Urinary bladder (tissue), 4 donors: ENCODE measurements around the gene HERPUD1. TPM values are rescaled to one million over a fixed set of nuclear protein-coding genes. Genes with fewer than 3 reads are reported as not detected.

ENCODE experiments used
- DNase-seq: peaks from one replicate; pipeline ENCODE4 v3.0.0-alpha.2; 2015; ENCODE audit errors: extremely low spot score
- H3K27ac ChIP-seq: one replicate; pipeline ENCODE4 v1.5.1; 2013; ENCODE audit warnings: low read depth, mild to moderate bottlenecking, moderate library complexity
- H3K36me3 ChIP-seq: one replicate; pipeline ENCODE4 v1.6.1; 2013; ENCODE audit warnings: mild to moderate bottlenecking, moderate library complexity; ENCODE audit not compliant: insufficient read depth
- H3K4me1 ChIP-seq: one replicate; pipeline ENCODE4 v1.6.1; 2013; ENCODE audit warnings: mild to moderate bottlenecking, moderate library complexity; ENCODE audit not compliant: insufficient read depth
- H3K4me3 ChIP-seq: one replicate; pipeline ENCODE4 v1.5.1; 2013; ENCODE audit warnings: low read depth, low read length
- WGBS: extraction: QIAGEN DNeasy Blood & Tissue Kit; methylation state at CpG from one replicate; pipeline ENCODE4 v1.1.7; 2013; 5-methylcytosine and 5-hydroxymethylcytosine counted together
- polyA plus RNA-seq: library from polyadenylated mRNA; stranded (reverse); fragments of 200-250 nt; gene quantifications from one replicate; pipeline ENCODE4 v1.2.3, GENCODE V29; 2013
- total RNA-seq: library from RNA; depleted of rRNA; stranded (reverse); fragments of >200 nt; gene quantifications from one replicate; pipeline ENCODE4 v1.2.3, GENCODE V29; 2014
- donor health status: healthy with polysubstance abuse.
- donor health status: healthy.

Gene HERPUD1
- total and polyA plus RNA-seq, 2 donors = 102 to 113 TPM

- 87% methylated on average over 2 of the region's 2 CpGs for WGBS
- Histone ChIP-seq H3K4me1 (no peaks in the 10 kb centered on the region), H3K27ac (no peak overlapping the region), H3K4me3 (no peak overlapping the region), H3K36me3 (no peaks in the 10 kb centered on the region)
- DNase-seq = no peak
These were observed 15.7 kb downstream of the HERPUD1 start for GRCh38 chr16:56947604-56947995.

- Histone ChIP-seq H3K36me3 (no peaks in the 10 kb centered on the region), H3K27ac (no peak overlapping the region), H3K4me1 (no peaks in the 10 kb centered on the region), H3K4me3 (no peak overlapping the region)
- DNase-seq = no peak
- 96% methylated on average over 6 of the region's 6 CpGs for WGBS
These were observed 16.3 kb downstream of the HERPUD1 start for GRCh38 chr16:56948234-56948633.

- WGBS = 85% methylated on average over 4 of the region's 4 CpGs
- H3K27ac ChIP-seq = no peak overlapping the region
- no peak overlapping the region for H3K4me3 ChIP-seq
- no peak for DNase-seq
- no peaks in the 10 kb centered on the region for H3K36me3 ChIP-seq
- H3K4me1 ChIP-seq = no peaks in the 10 kb centered on the region
These were observed 18.1 kb downstream of the HERPUD1 start for GRCh38 chr16:56950051-56950450.

- DNase-seq = no peak
- no peaks in the 10 kb centered on the region for H3K4me1 ChIP-seq
- no peak overlapping the region for H3K4me3 ChIP-seq
- WGBS = 84% methylated on average over 7 of the region's 7 CpGs
- H3K27ac ChIP-seq = no peak overlapping the region
- no peaks in the 10 kb centered on the region for H3K36me3 ChIP-seq
These were observed 18.5 kb downstream of the HERPUD1 start for GRCh38 chr16:56950455-56950854.

GRCh38 chr16:56950881-56951771 lies 19.2 kb downstream of the HERPUD1 start:
- WGBS = 66% methylated on average over 15 of the region's 15 CpGs
- H3K4me3 ChIP-seq = no peak overlapping the region
- H3K36me3 ChIP-seq = no peaks in the 10 kb centered on the region
- H3K4me1 ChIP-seq = no peaks in the 10 kb centered on the region
- H3K27ac ChIP-seq = no peak overlapping the region
- no peak for DNase-seq

- DNase-seq = no peak
- Histone ChIP-seq H3K4me1 (no peaks in the 10 kb centered on the region), H3K36me3 (no peaks in the 10 kb centered on the region), H3K4me3 (no peak overlapping the region), H3K27ac (no peak overlapping the region)
- 89% methylated on average over 6 of the region's 6 CpGs for WGBS
These were observed 21.1 kb downstream of the HERPUD1 start for GRCh38 chr16:56953006-56953405.

- no peaks in the 10 kb centered on the region for H3K36me3 ChIP-seq
- WGBS = 90% methylated on average over 4 of the region's 4 CpGs
- DNase-seq = no peak
- H3K27ac ChIP-seq = no peak overlapping the region
- no peaks in the 10 kb centered on the region for H3K4me1 ChIP-seq
- no peak overlapping the region for H3K4me3 ChIP-seq
These were observed 24.1 kb downstream of the HERPUD1 start for GRCh38 chr16:56956076-56956475.

- Histone ChIP-seq H3K36me3 (no peaks in the 10 kb centered on the region), H3K27ac (no peak overlapping the region), H3K4me1 (no peaks in the 10 kb centered on the region), H3K4me3 (no peak overlapping the region)
- 58% methylated on average over 4 of the region's 4 CpGs for WGBS
- no peak for DNase-seq
These were observed 24.8 kb downstream of the HERPUD1 start for GRCh38 chr16:56956756-56957155.

GRCh38 chr16:56960681-56961281 lies 28.8 kb downstream of the HERPUD1 start:
- Histone ChIP-seq H3K36me3 (no peaks in the 10 kb centered on the region), H3K4me1 (no peaks in the 10 kb centered on the region), H3K27ac (no peak overlapping the region), H3K4me3 (no peak overlapping the region)
- DNase-seq = no peak
- 69% methylated on average over 13 of the region's 13 CpGs for WGBS

- H3K27ac ChIP-seq = no peak overlapping the region
- 56% methylated on average over 3 of the region's 3 CpGs for WGBS
- no peak overlapping the region for H3K4me3 ChIP-seq
- no peaks in the 10 kb centered on the region for H3K4me1 ChIP-seq
- H3K36me3 ChIP-seq = no peaks in the 10 kb centered on the region
- no peak for DNase-seq
These were observed 29.4 kb downstream of the HERPUD1 start for GRCh38 chr16:56961386-56961785.

- Histone ChIP-seq H3K4me3 (no peak within 1 kb of the TSS), H3K4me1 (no peaks in the 10 kb centered on the region), H3K36me3 (no peaks in the 10 kb centered on the region), H3K27ac (no peak within 1 kb of the TSS)
- no peak for DNase-seq
- 76% methylated on average over 12 of the region's 12 CpGs for WGBS
These were observed 29.9 kb downstream of the HERPUD1 start, which contains the start of gene CETP for GRCh38 chr16:56961851-56962281. TSS of gene CETP (plus strand) at chr16:56961950. CDS start at chr16:56961980, 30 bp downstream.

- Histone ChIP-seq H3K4me3 (no peak overlapping the region), H3K4me1 (no peaks in the 10 kb centered on the region), H3K36me3 (no peaks in the 10 kb centered on the region), H3K27ac (no peak overlapping the region)
- 52% methylated on average over 30 of the region's 30 CpGs for WGBS
- DNase-seq = no peak
These were observed 32.6 kb downstream of the HERPUD1 start for GRCh38 chr16:56964243-56965148.
